GM18511 (cell line): ENCODE measurements around the gene MDN1.
"Not testable (repeated sequence)": the region's sequence is repeated elsewhere in the genome, so short reads cannot be mapped to it uniquely, and the experiment has no call there.

Experiments
- ATAC-seq: cut with Tn5 transposase; IDR thresholded peaks from one replicate; pipeline ENCODE4 v1.9.1; 2021; ENCODE audit warnings: mild to moderate bottlenecking, moderate library complexity; ENCODE audit not compliant: unreplicated experiment

MDN1 gene

DNA sequence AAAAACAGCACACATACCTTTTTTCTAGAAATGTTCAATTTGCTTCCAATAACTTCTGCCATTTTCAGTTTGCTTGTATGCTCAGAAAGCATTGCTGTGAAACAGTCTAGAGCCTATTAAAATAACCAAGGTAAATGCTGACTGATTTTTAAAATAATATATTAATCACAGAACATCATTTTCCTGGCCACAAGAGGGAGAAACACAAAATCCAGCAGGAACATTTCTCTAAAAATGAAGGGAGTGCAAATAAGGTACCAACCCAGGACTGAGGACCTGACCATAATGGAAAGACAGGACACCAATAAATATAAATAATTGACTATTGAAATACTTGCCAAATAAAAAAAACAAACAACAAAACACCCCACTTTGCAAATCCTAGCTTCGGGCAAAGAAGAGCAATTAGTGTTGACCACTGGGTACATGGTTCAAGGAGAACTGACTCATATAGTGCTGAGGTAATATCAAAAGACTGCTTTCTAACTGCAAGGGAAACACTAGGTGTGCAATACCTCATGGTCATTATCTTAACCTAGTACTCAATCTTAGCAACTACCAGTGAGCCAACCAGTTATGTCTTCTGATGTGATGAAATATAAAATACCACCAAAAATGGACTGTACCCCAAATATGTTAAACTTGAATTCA lies 42.9 kb downstream of the MDN1 start:
- no peak for ATAC-seq

DNA sequence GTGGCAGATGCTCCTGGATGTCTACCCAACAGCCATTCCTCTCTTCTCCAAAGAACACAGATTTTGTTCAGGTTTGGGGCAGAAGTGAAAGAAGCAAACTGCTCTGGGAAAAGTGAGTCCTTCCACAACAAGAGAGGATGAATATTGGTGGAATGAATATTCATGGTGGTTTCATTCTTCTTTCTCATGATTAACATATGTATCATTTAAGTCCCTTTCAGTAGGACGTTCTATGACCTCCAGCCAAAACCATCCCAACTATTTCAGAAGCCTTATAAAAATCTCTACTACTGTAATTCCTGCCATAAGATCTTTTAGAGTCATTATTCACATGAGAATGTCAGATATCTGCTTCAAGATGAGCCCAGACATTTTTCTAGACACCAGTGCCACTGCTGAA lies 44.4 kb downstream of the MDN1 start:
- ATAC-seq, result no peak

DNA sequence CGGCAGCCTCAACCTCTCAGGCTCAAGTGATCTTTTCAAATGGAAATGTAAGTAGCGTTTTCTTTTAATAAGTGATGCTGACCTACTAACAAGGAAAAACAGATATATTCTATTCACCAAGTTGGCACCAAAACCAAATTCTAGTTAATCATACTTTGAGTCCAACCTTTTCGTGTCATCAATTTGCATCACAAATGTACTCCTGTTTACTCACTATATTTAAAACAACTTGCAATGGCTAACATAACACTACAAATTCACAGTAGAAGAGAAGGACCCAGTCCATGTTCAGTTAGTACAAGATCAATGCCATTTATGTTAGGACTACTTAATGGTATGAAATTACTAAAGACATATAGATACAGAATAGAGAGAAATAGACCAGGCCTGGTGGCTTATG lies 50.0 kb downstream of the MDN1 start:
- no peak for ATAC-seq

DNA sequence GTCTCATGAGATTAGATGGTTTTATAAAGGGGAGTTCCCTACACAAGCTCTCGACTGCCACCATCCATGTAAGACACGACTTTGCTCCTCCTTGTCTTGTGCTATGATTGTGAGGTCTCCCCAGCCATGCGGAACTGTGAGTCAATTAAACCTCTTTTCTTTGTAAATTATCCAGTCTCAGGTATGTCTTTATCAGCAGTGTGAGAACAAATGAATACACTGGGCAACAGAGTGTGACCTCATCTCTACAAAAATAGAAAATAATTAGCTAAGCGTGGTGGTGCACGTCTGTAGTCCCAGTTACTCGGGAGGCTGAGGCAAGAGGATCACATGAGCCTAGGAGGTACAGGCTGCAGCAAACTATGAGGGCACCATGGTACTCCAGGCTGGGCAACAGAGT lies 51.3 kb downstream of the MDN1 start:
- ATAC-seq, result no peak

DNA sequence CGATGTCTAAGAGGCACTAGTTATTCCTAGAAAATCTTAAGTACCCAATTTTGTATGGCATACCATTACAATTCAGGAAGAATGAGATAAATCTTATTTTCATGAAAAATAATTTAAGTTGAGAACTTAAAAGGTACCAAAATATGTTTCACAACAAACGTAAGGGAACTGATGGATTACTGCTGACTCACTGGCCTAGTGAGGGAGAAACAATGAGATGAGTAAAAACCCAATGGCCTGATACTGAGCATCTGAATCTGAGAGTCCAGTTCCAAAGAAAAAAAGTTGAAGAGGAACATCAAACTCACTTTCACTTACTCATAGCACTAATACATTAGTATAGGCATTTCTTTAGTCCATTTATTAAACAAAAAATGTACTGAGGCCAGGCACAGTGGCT lies 56.0 kb downstream of the MDN1 start:
- no peak for ATAC-seq

DNA sequence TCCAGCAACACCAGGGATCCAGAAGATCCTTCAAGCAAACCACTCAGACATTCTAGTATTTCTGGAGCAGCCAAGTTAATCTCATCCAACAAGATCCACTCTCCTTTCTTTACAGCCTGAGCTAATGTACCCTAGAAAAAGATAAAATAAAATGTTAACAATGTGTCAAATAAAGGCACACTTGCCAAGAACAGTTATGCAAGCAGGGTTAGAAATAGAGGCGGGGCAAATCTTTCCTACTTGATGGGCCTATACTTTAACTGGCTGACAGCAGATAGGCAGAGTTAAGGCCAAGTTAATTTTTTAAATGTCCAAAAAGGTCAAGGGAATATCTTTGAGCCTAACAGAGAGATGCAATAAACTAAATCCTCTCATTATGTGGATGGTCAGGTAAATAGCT lies 60.8 kb downstream of the MDN1 start:
- no peak for ATAC-seq

DNA sequence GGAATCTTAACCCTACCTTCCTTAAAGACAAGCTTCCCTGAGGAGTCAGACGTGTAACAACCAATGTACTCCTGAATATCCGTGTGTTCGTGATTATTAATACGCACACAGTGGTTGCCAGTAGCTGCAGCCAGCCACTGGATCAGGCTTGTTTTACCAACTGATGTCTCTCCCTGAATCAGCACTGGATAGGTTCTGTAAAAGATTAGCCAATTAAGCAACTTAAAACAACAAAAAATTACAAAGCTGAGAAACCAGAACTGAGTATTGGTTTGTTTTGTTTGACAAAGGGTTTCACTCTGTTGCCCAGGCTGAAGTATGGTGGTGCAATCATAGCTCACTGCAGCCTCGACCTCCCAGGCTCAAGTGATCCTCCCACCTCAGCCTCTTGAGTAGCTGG lies 69.3 kb downstream of the MDN1 start:
- no peak for ATAC-seq

DNA sequence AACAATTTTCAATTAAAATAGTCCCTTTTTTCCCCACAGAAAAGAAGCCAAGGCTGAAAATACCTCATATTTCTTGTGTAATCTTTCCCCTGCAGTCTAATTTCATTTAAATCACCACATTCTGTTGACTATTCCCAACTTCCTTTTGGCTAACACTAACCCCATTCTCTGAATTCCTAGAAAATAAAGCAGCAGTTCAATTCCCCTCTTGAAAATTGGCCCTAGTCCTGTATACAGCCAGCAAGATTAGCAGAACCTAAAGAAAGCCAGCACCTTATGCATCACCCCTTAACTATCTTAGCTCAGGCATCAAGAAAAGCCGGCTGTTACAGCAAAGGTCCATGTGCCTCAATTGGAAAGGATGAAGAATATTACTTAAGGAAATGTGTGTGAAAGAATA lies 69.7 kb downstream of the MDN1 start:
- ATAC-seq, result no peak

DNA sequence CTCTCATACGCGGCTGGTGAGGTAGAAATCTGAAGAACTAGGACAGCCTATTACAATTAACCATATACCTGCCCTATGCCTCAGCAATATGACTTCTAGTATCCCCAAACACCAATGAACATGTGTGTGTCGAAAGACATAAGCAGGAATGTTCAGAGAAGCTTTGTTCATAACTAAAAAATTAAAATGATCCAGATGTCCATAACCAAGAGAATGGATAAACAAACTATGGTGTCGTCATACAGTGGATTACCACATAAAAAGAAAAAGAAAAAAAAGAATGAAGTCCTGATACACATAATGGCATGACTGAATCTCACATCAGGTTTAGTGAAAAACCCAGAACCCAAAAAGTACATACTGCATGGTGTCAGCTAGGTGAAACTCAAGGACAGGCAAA lies 73.9 kb downstream of the MDN1 start:
- no peak for ATAC-seq

DNA sequence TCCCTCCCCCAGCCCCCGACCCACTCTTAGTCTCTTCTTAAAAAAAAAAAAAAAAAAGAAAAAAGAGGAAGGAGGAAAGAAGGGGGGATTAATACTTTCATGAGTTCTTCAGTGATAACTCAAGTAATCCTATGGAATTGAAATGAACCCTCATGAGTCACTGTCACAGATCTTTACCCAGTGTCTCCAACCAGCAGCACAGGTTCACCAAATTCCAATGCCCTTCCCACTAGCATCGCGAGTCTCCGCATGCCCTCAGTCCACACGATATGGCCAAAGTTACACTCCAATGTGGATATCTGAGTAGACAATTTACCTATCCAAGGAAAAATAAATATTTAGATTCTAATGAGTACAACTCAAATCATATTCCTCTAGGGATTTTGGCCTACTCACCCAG lies 74.5 kb downstream of the MDN1 start:
- ATAC-seq, result no peak

DNA sequence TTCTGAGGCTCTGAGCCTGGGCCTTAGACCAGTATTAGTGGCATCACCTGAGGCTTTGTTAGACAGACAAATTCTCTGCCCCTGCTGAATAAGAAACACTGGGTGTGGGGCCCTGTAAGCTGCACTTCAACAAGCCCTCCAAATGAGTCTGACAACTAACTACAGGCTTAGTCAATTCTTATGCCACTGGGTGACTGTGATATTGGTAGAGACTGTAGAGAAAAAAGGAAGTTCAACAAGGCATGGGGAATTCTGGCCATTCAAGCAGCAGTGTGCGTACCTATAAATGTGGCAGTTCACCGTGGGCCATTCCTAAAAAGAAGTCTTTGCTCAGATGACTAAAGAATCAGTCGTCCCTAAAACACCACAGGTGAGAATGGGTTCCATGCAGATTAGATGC lies 82.7 kb downstream of the MDN1 start:
- no peak for ATAC-seq

DNA sequence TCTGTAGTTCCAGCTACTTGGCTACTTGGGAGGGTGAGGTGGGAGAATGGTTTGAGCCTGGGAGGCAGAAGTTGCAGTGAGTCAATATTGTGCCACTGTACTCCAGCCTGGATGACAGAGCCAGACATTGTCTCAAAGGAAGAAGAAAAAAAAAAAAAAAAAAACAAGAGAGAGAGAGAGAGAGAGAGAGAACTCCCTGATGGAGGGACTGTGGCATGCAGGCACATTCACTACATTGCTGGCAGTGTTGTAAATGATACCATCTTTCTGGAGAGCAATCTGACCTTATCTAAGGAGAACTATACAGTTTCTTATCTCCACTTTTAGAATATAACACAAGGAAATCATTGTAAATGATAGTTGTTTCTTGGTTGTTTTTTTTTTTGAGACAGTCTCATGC lies 85.1 kb downstream of the MDN1 start:
- no peak for ATAC-seq

DNA sequence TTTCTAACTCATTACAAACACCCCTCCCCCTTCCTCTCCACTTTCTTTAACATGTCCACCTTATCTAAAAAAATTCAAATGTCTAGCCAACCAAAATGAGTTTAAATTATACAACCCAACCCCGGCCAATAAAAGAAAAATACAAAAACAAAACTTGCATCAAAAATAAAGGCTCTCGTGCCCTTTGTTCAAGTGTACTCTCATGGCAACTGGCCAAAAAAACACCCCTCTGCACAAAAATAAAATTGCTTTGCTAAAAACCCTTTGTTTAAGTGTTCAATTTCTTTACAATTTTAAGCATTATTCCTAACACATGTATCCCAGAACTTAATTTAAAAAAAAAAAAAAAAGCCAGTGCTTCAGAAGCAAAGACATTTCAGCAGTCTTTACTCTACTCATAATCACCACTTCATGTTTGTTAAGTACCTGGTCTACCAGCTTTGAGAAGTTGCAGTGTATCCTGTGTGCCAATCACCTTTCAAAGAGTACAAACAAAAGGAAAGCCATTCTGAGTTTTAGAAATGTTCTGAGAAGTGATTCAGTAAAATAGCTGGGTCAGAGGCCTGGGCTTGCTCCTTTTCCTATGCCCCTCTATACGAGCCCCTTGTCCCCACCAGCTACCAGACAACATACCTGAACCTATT lies 87.5 kb downstream of the MDN1 start:
- no peak for ATAC-seq

DNA sequence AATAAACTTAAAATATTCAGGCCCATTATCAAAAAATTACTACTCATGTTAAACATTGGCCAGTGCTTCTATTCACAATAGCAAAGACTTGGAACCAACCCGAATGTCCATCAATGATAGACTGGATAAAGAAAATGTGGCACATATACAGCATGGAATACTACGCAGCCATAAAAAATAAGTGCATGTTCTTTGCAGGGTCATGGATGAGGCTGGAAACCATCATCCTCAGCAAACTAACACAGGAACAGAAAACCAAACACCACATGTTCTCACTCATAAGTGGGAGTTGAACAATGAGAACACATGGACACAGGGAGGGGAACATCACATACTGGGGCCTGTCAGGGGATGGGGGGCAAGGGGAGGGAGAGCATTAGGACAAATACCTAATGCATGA lies 88.3 kb downstream of the MDN1 start:
- ATAC-seq, result not testable (repeated sequence)

DNA sequence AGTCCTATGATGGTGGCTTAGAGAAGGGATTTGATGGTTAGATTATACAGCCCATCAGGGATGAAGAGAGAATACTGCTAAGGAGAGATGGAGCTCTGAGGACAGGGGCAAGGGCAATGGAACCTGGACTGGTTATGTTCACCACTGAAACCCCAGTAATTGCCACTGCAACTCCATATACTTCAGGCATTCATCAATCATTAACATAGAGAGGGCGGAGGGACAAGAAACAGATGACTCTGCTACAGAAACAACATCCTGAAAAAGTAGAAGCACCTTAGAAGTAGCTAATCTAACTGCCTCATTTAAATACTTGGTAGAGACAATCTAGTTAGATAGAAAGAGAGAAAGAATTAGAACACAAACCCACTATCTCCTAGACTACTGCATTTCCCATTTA lies 89.8 kb downstream of the MDN1 start:
- peak; percentile 96 for ATAC-seq

DNA sequence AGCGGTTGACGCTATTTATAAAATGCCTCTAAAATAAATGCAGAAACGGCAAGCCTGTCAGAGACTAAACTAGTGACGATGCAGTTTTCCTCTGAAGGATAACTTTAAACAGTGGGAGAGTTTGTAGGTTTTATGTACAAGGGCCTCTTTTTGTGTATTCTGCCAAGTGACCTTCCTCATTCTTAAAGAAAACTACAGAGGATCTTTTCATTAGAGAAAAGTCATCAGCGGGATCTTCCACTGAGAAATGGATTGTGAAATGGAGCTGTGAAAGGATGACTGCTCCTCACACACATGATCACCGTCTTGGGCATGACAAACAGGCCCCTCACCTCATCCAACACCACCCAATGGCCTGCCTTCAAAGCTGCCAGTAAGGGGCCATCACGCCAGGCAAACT lies 92.1 kb downstream of the MDN1 start:
- ATAC-seq, result no peak

DNA sequence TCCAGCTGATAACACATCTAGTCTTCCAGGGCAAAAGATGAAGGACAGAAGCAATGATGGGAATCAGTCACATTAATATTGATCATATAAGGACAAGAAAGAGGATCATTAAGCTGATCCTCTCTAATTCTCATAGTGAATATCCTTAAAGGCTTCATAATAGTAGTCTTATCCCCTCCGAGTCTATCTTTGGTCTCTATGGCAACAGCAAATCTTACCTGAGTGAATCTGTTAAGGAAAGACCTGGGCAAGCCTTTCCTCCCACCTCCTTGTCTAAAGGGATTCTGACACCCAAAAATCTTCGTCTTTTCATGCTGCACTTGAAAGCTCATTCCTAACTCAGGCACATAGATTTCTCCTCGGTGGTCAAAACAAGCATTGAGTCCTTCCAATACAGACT lies 94.6 kb downstream of the MDN1 start:
- no peak for ATAC-seq

DNA sequence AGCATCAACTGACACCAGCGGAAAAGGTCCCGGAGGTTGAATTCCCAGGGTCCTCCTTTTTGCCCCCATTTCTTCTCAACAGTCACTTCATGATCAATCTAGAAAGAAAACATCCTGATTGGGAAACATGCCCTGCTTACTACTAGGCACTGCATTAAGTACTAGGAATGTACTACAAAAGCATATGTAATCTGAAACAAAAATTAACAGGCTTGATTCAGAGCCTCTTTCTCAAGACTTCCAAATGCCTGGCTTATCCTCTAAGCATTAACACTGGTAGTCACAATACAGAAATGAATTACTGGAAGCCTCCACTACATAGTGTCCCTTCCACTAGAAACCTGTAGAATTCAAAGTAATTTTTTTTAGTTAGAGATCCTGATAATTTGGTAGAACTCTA lies 96.5 kb downstream of the MDN1 start:
- ATAC-seq, result no peak

DNA sequence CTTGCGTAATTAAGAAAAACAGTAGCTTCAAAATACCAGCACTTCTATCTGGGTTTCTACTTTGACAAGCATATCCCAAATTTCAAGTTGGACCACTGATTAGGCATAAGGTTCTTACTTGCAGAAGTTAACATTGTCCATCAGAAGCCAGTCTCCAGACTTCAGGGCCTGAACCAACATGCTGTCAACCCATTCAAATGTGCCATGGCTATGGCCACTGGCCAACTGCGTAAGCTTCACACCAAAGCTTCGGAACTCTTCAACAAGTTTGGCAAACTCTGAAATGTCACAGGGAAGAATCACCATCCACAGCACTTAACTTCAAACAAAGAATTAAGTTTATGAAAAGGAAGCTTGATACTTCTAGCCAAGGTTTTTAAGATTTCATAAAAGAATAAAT lies 103.1 kb downstream of the MDN1 start:
- no peak for ATAC-seq

DNA sequence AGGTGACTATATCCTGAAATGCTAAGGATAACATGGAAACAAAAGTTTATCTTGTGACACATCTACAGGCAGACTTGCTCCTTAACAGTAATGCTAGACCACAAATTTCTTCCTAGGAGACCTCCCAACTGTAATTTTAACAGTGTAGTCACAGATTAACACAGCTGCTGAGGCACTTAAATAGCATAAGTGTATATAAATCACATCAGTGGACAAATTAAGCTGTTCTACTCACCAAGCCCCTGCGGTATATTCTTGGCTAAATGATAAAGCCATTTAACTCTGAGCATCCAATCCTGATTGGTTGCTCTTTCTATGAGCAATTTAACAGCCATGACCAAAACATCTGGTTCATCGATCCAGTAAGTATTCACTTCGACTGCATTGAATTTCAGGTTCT lies 107.8 kb downstream of the MDN1 start:
- ATAC-seq, result no peak

DNA sequence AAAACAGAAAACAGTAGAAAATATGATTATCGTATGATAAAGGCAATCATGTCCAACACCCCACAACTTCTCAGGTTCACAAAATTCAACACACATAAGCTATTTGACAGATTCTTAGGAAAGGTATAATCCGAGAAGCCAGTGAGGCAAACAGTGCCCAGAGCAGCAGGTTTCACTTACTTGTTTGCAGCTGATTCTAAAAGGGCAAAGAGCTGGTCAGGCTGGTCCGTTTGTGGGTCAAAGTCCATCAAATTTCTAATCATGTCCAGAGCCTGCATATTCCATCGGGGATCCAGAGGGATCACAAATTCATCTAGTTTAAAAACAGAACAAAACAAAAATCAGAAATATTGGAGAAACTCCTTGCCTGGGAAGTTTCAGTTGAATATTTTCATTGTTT lies 111.3 kb downstream of the MDN1 start:
- ATAC-seq, result no peak

DNA sequence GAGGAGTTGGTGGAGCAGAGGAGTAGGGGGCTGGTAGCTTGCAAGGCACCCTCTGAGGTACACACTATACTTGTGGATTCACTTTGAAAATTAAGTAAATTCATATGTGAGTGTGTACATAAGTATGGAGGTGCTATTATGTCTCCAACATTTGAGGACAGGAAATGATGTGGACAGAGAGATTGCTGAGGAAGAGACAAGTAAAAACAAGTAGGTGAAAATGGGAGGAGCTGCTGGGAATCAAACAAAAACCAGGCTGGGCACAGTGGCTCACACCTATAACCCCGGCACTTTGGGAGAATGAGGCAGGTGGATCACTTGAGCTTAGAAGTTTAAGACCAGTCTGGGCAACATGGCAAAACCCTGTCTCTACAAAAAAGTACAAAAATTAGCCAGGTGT lies 111.8 kb downstream of the MDN1 start:
- ATAC-seq, result no peak

DNA sequence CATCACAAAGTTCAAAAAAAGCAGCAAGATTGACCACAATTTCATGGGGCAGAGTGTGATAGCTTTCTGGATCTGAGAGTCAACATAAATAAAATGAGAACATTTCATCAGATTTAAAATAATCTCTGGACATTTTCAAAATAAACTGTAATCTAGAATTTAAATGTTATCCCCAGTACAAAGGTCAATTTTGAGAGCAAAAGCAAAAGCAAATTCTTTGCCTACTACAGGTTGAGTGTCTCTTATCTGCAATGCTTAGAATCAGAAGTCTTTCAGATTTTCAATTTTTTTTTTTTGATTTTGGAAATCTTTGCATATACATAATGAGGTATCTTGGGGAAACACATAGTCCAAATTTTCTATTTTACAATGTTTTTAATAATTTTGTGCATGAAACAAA lies 113.5 kb downstream of the MDN1 start:
- ATAC-seq, result no peak
